ENCODE results near the gene ACP3. TPM values are rescaled to one million over a fixed set of nuclear protein-coding genes. Genes with fewer than 3 reads are reported as not detected.

The ACP3 gene
- total RNA-seq = 7.7 TPM in 2 replicates
- 5.2 and 9.2 TPM in 2 replicates for polyA plus RNA-seq

GRCh38 chr3:132317229-132317948 lies at the start of gene ACP3:
TSS of gene ACP3 (plus strand) at chr3:132317407. CDS start at chr3:132317457, 50 bp downstream.
- Histone ChIP-seq H3K9me3 (ENCODE audit: low read depth) (no peaks in the 10 kb centered on the region), H3K4me2 (peak within 1 kb of the TSS; percentile 61), H3K36me3 (replicated peaks; ENCODE audit: insufficient read depth, low read depth) (no peaks in the 10 kb centered on the region), H3K27me3 (no peaks in the 10 kb centered on the region), H3K4me1 (ENCODE audit: insufficient read depth) (peaks cover 4% of the 10 kb centered on the region), H2AFZ (peak within 1 kb of the TSS; percentile 22), H3K79me2 (no peaks in the 10 kb centered on the region), H3K9me2 (replicated peaks; ENCODE audit: insufficient read depth) (no peaks in the 10 kb centered on the region), H4K20me1 (ENCODE audit: insufficient read depth, poor library complexity, severe bottlenecking) (no peaks in the 10 kb centered on the region), H3K27ac (peak within 1 kb of the TSS; percentile 78), H3K4me3 (no peak within 1 kb of the TSS)
- peak; percentile 57 for DNase-seq (ENCODE audit: low spot score)
- TF ChIP-seq EZH2 (IDR thresholded peaks at IDR 0.05; ENCODE audit: borderline replicate concordance) (no peak), EZH2phosphoT487 (IDR thresholded peaks at IDR 0.05; ENCODE audit: low read depth, severe bottlenecking, unreplicated experiment) (no peak), CTCF (IDR thresholded peaks at IDR 0.05; ENCODE audit: poor library complexity) (no peak)
- 8% methylated on average over 6 of the region's 6 CpGs for WGBS (ENCODE audit: low lambda C conversion rate, missing lambda C conversion rate)

- Histone ChIP-seq H2AFZ (no peak overlapping the region), H3K4me3 (no peak overlapping the region), H3K4me2 (no peak overlapping the region), H3K9me3 (ENCODE audit: low read depth) (peaks cover 5% of the 10 kb centered on the region), H3K36me3 (replicated peaks; ENCODE audit: insufficient read depth, low read depth) (no peaks in the 10 kb centered on the region), H3K4me1 (ENCODE audit: insufficient read depth) (no peaks in the 10 kb centered on the region), H3K9me2 (replicated peaks; ENCODE audit: insufficient read depth) (no peaks in the 10 kb centered on the region), H3K27ac (no peak overlapping the region), H3K27me3 (no peaks in the 10 kb centered on the region), H4K20me1 (ENCODE audit: insufficient read depth, poor library complexity, severe bottlenecking) (no peaks in the 10 kb centered on the region), H3K79me2 (no peaks in the 10 kb centered on the region)
- peak; percentile 26 for DNase-seq (ENCODE audit: low spot score)
- TF ChIP-seq EZH2 (IDR thresholded peaks at IDR 0.05; ENCODE audit: borderline replicate concordance) (no peak), CTCF (IDR thresholded peaks at IDR 0.05; ENCODE audit: poor library complexity) (peak; percentile 35)
- WGBS (ENCODE audit: low lambda C conversion rate, missing lambda C conversion rate) = 87% methylated on average over 2 of the region's 2 CpGs
These were observed 48.3 kb upstream of the ACP3 start for GRCh38 chr3:132268956-132269355.

GRCh38 chr3:132273036-132273435 lies 44.2 kb upstream of the ACP3 start:
- H3K9me2 ChIP-seq (replicated peaks; ENCODE audit: insufficient read depth) = no peaks in the 10 kb centered on the region
- no peaks in the 10 kb centered on the region for H4K20me1 ChIP-seq (ENCODE audit: insufficient read depth, poor library complexity, severe bottlenecking)
- H2AFZ ChIP-seq = no peak overlapping the region
- no peaks in the 10 kb centered on the region for H3K4me1 ChIP-seq (ENCODE audit: insufficient read depth)
- DNase-seq (ENCODE audit: low spot score) = no peak
- no peak overlapping the region for H3K4me2 ChIP-seq
- 39% methylated on average over 6 of the region's 6 CpGs for WGBS (ENCODE audit: low lambda C conversion rate, missing lambda C conversion rate)
- no peaks in the 10 kb centered on the region for H3K9me3 ChIP-seq (ENCODE audit: low read depth)
- no peak overlapping the region for H3K4me3 ChIP-seq
- H3K27me3 ChIP-seq = no peaks in the 10 kb centered on the region
- H3K36me3 ChIP-seq (replicated peaks; ENCODE audit: insufficient read depth, low read depth) = no peaks in the 10 kb centered on the region
- TF ChIP-seq EZH2phosphoT487 (IDR thresholded peaks at IDR 0.05; ENCODE audit: low read depth, severe bottlenecking, unreplicated experiment) (no peak), CTCF (IDR thresholded peaks at IDR 0.05; ENCODE audit: poor library complexity) (no peak), EZH2 (IDR thresholded peaks at IDR 0.05; ENCODE audit: borderline replicate concordance) (no peak)
- no peaks in the 10 kb centered on the region for H3K79me2 ChIP-seq
- no peak overlapping the region for H3K27ac ChIP-seq

Data from hepatocyte (in vitro differentiated cells).